H7 (cell line): Measurements from ENCODE around the gene MYH2. TPM values are rescaled to one million over a fixed set of nuclear protein-coding genes. Genes with fewer than 3 reads are reported as not detected.

Experiments
- DNase-seq: peaks from one replicate; pipeline ENCODE4 v3.0.0; 2012
- H3K27me3 ChIP-seq: 2 replicates; pipeline ENCODE4 v1.6.0; 2011; ENCODE audit warnings: mild to moderate bottlenecking, low read length; ENCODE audit not compliant: control insufficient read depth, insufficient read depth
- H3K36me3 ChIP-seq: replicated peaks from 2 replicates; pipeline ENCODE4 v1.5.1; 2011; ENCODE audit warnings: low read length; ENCODE audit not compliant: control insufficient read depth, insufficient read depth
- H3K4me3 ChIP-seq: 2 replicates; pipeline ENCODE4 v1.5.1; 2011; ENCODE audit warnings: low read depth, mild to moderate bottlenecking, control low read depth, low read length, moderate library complexity; ENCODE audit not compliant: insufficient read depth
- total RNA-seq: library from RNA; depleted of rRNA; stranded (reverse); fragments of >200 nt; shearing (Covaris generic); gene quantifications from 2 replicates; pipeline ENCODE4 v1.2.3, GENCODE V29; 2014

The MYH2 gene
- total RNA-seq, 1 experiment from 2014 or later, result 0.17 TPM

GRCh38 chr17:10532026-10532425 lies 17.4 kb downstream of the MYH2 start:
- Histone ChIP-seq H3K36me3 (no peaks in the 10 kb centered on the region), H3K4me3 (no peak overlapping the region), H3K27me3 (no peaks in the 10 kb centered on the region)
- no peak for DNase-seq

- no peak overlapping the region for H3K4me3 ChIP-seq
- no peaks in the 10 kb centered on the region for H3K36me3 ChIP-seq
- DNase-seq, result no peak
- no peaks in the 10 kb centered on the region for H3K27me3 ChIP-seq
Observed at GRCh38 chr17:10527419-10527818, 22.0 kb downstream of the MYH2 start.

GRCh38 chr17:10526517-10526916 lies 22.9 kb downstream of the MYH2 start:
- H3K36me3 ChIP-seq, result no peaks in the 10 kb centered on the region
- H3K27me3 ChIP-seq, result no peaks in the 10 kb centered on the region
- DNase-seq, result no peak
- no peak overlapping the region for H3K4me3 ChIP-seq

GRCh38 chr17:10523064-10523463 lies 26.4 kb downstream of the MYH2 start:
- no peak for DNase-seq
- Histone ChIP-seq H3K36me3 (no peaks in the 10 kb centered on the region), H3K4me3 (no peak overlapping the region), H3K27me3 (no peaks in the 10 kb centered on the region)

GRCh38 chr17:10521949-10522348 lies 27.5 kb downstream of the MYH2 start:
- no peak for DNase-seq
- no peaks in the 10 kb centered on the region for H3K36me3 ChIP-seq
- H3K27me3 ChIP-seq, result no peaks in the 10 kb centered on the region
- no peak overlapping the region for H3K4me3 ChIP-seq

- no peaks in the 10 kb centered on the region for H3K27me3 ChIP-seq
- H3K4me3 ChIP-seq, result no peak within 1 kb of the TSS
- no peaks in the 10 kb centered on the region for H3K36me3 ChIP-seq
- DNase-seq, result no peak
Observed at GRCh38 chr17:10518271-10519037, 31.0 kb downstream of the MYH2 start, which contains the start of gene MYH1. MYH1 (minus strand) TSS chr17:10518542; CDS start chr17:10516642, 1,900 bp downstream.

GRCh38 chr17:10516638-10517037 lies 32.8 kb downstream of the MYH2 start:
- DNase-seq, result no peak
- Histone ChIP-seq H3K4me3 (no peak overlapping the region), H3K36me3 (no peaks in the 10 kb centered on the region), H3K27me3 (no peaks in the 10 kb centered on the region)

GRCh38 chr17:10516065-10516464 lies 33.4 kb downstream of the MYH2 start:
- Histone ChIP-seq H3K4me3 (no peak overlapping the region), H3K36me3 (no peaks in the 10 kb centered on the region), H3K27me3 (no peaks in the 10 kb centered on the region)
- DNase-seq, result no peak

GRCh38 chr17:10513299-10514067 lies 36.0 kb downstream of the MYH2 start:
- H3K27me3 ChIP-seq, result no peaks in the 10 kb centered on the region
- DNase-seq, result no peak
- no peak overlapping the region for H3K4me3 ChIP-seq
- no peaks in the 10 kb centered on the region for H3K36me3 ChIP-seq

GRCh38 chr17:10512856-10513255 lies 36.6 kb downstream of the MYH2 start:
- H3K36me3 ChIP-seq, result no peaks in the 10 kb centered on the region
- no peak overlapping the region for H3K4me3 ChIP-seq
- no peak for DNase-seq
- H3K27me3 ChIP-seq, result no peaks in the 10 kb centered on the region

GRCh38 chr17:10499950-10500349 lies 49.5 kb downstream of the MYH2 start:
- no peak overlapping the region for H3K4me3 ChIP-seq
- no peaks in the 10 kb centered on the region for H3K27me3 ChIP-seq
- DNase-seq, result no peak
- no peaks in the 10 kb centered on the region for H3K36me3 ChIP-seq

GRCh38 chr17:10492004-10492403 lies 57.5 kb downstream of the MYH2 start:
- no peak for DNase-seq
- H3K27me3 ChIP-seq, result no peaks in the 10 kb centered on the region
- H3K36me3 ChIP-seq, result no peaks in the 10 kb centered on the region
- no peak overlapping the region for H3K4me3 ChIP-seq

- no peaks in the 10 kb centered on the region for H3K36me3 ChIP-seq
- H3K4me3 ChIP-seq, result no peak overlapping the region
- no peaks in the 10 kb centered on the region for H3K27me3 ChIP-seq
- no peak for DNase-seq
Observed at GRCh38 chr17:10482252-10482651, 67.2 kb downstream of the MYH2 start.

- Histone ChIP-seq H3K36me3 (no peaks in the 10 kb centered on the region), H3K4me3 (no peak overlapping the region), H3K27me3 (no peaks in the 10 kb centered on the region)
- DNase-seq, result no peak
Observed at GRCh38 chr17:10477701-10478100, 71.8 kb downstream of the MYH2 start.

- no peaks in the 10 kb centered on the region for H3K27me3 ChIP-seq
- no peak for DNase-seq
- no peaks in the 10 kb centered on the region for H3K36me3 ChIP-seq
- no peak overlapping the region for H3K4me3 ChIP-seq
Observed at GRCh38 chr17:10474536-10474935, 74.9 kb downstream of the MYH2 start.
